ENCODE data around the gene TUSC1. TPM values are rescaled to one million over a fixed set of nuclear protein-coding genes. Genes with fewer than 3 reads are reported as not detected.
"Not testable (repeated sequence)": the region's sequence is repeated elsewhere in the genome, so short reads cannot be mapped to it uniquely, and the experiment has no call there.

TUSC1 gene
- total RNA-seq, result 4.2 TPM

DNA sequence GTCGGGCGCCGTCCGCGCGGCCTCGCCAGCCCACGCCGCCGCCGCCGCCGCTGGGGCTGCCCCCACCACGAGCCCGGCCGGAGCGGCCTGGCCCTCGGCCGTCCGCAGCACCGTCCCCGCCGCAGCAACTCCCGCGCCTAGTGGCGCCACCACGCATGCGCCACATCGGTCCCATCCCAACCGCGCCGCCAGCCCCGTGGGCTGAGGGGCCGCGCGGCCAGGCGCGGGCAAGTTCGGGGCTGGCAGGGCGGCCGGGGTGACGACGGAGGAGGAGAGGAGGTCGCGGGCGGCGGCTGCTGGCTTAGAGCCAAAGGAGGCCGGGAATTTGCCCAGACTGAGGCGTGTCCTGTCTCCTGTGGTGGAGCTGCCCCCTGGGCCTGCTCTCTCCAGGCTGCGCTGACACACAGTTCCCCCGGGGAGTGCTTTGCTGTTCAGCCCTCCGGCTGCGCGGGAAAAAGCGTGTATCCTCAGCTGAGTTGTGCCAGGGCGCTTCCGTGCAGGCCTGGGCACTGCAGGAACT is at the start of gene TUSC1:
Gene TUSC1 (minus strand): TSS at position 298 of the 520 bp plus-strand sequence. CDS start 132 bp downstream, at position 166.
- DNase-seq (ENCODE audit: low spot score) (peak; percentile 91), ATAC-seq (peak; percentile 81)

DNA sequence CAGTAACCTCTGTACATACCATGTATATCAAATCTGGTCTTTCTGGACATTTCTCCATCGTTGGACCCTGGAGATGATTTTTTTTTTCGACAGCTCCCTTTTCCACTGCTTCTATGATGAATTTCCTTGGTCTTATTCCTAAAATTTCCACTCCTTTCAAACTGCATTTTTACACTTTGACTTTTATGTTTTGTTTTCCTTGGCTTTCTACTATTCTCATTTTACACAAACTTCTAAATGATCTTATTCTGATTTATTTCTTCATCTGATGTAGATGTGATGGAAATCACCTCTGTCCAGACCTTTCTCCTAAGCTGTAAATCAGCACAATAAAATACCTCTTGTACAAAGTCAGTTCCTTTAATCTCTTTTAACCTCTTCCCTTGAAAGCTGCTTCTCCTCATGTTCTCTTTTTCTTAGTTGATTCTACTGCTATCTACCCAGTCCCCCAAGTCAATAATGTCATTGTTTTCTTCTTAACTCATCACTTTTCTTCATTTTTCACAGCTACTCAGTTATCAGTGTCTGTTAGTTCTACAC is 48.7 kb upstream of the TUSC1 start:
- DNase-seq (ENCODE audit: low spot score) (no peak), ATAC-seq (no peak)

DNA sequence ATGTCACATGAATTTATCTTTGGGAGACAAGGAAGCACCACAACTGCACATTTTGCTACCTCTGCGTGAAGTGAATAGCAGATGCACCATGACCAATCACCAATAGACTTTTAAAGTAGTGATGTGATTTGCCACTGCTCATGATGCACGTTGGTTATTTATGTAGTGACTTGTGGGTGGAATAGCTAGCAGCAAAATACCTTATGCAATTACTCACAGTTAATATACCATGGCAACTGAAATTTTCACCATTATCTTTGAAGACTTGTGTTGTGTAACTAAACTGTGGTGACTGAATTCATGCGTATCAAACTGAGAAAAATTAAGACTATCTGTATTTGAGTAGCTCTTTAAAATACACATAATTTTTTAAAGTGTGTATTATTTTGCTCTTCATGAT is 46.2 kb upstream of the TUSC1 start:
- DNase-seq (ENCODE audit: low spot score) (no peak), ATAC-seq (no peak)

- DNase-seq (ENCODE audit: low spot score) (no peak), ATAC-seq (peak; percentile 90)
Observed at GRCh38 chr9:25716220-25716872, 38.1 kb upstream of the TUSC1 start.

- no peak for DNase-seq (ENCODE audit: low spot score)
- no peak for ATAC-seq
Observed at GRCh38 chr9:25709941-25710340, 31.7 kb upstream of the TUSC1 start.

DNA sequence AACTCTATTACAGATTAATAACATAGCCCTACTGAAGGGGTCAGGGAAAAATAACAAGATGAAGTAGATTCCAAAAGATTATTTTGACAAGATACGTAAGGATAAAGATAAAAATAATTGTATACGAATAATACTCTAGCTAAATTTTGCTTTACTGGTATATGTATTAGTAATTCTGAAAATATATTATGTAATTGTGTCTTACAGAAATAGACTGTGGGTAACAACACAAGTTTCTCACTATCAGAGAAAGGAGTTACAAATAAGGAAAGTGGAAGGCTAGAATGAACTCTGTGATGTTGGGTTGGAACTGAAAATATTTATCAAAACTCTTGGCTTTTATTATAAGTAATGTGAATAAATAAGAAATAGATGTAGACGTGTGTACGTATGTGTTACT is 26.6 kb upstream of the TUSC1 start:
- ATAC-seq (no peak), DNase-seq (ENCODE audit: low spot score) (no peak)

DNA sequence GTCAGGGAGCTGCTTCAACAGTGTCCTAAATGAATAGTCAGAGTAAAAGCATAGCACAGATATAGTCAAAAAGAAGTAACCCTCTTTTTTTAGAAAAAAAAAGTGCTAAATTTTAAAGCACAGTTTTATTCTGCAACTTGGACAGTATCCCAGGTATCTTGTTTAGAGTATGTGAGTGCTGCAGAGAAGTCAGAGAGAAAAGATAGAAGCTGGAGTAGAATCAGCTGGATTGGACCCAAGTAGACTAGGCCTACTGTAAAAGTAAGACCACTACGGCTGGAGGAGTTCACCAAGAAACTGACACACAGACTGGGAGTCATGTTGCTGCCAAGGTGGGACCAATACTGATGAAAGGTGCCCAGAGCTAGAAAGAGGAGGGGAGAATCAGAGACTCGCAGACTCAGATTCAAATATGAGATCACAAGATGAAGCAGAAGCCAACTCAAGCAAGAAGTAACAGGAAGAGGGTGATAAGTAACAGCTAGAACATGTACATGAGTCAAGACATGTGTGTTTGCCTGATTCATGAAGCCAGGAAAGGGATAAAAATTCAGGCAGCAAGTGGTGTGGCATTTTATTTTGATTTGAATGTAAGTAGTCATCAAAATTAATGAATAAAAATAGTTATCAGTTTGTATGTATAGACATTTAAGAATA is 25.6 kb upstream of the TUSC1 start:
- no peak for ATAC-seq

DNA sequence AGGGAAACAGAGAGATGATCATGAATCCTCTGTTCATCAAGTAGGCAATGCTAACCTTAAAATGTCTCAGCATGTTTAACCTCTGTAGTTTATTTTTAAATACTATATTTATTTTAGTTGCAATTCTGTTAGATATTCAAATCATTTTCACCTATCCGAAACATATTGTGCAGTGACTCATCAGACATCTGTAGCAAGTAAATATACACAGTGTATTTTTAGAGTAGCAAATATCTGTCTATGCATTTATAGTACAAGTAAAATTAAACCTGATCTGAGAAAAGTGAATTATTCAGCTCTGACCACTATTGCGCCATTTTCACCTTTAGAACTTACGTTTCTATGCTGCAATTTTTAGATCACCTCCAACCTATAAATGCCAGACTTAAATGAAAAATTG is 24.3 kb upstream of the TUSC1 start:
- ATAC-seq, result no peak
- no peak for DNase-seq (ENCODE audit: low spot score)

More for the DNA sequence above, 25.6 kb upstream of the TUSC1 start:
- no peak for DNase-seq (ENCODE audit: low spot score)

DNA sequence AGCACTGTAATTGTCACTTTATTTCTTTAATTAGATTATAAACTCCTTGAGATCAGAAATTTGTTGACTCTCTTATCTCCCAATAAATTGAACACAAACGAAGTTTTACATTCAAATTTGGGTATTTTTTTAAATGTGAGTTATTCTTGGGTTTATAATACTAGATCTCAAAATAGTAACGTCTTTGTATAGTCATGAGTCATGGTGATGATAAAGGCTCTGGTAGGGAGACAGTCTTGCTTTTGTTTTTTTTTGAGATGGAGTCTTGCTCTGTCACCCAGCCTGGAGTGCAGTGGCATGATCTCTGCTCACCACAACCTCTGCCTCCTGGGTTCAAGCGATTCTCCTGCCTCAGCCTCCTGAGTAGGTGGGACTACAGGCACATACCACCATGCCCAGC is 22.7 kb upstream of the TUSC1 start:
- not testable (repeated sequence) for DNase-seq (ENCODE audit: low spot score); ATAC-seq

DNA sequence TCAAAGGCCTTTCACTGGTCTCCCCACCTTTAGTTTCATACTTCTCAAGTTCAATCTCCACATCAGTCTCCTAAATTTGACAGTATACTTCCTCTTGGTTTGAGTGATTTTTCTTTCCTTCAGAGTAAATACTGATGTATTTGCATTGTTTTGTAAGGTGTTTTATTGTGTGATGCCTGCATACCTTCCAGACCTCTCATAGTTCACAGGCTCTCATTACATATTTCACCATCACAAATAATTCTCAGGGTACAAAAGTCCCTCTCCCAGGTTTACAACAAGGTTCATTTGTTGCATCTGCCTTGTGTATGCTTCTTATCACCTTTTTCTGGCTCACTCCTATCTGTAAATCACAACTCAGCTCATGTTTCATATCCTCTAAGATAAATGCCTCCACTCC is 22.2 kb upstream of the TUSC1 start:
- ATAC-seq, result no peak

DNA sequence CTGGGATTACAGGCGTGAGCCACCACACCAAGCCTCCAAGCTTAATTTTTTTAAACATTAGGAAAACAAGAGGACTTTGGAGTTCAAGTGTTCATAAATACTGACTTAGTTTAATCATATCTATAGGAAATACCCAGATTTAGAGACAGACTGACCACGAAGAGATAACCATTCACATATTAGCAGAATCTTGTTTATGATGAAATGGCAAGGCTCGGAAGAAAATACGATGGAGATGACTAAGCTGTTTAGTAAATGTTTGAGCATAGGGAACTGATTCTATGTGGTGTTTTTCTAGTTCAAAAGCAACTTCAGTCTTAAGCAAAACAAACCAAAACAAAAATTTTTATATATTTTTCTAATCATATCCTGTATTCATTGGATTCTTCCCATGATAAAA is 13.5 kb upstream of the TUSC1 start:
- no peak for ATAC-seq
- no peak for DNase-seq (ENCODE audit: low spot score)

More for the DNA sequence above, 22.2 kb upstream of the TUSC1 start:
- no peak for DNase-seq (ENCODE audit: low spot score)

- DNase-seq (ENCODE audit: low spot score), result no peak
- no peak for ATAC-seq
Observed at GRCh38 chr9:25684321-25684720, 6.1 kb upstream of the TUSC1 start.

DNA sequence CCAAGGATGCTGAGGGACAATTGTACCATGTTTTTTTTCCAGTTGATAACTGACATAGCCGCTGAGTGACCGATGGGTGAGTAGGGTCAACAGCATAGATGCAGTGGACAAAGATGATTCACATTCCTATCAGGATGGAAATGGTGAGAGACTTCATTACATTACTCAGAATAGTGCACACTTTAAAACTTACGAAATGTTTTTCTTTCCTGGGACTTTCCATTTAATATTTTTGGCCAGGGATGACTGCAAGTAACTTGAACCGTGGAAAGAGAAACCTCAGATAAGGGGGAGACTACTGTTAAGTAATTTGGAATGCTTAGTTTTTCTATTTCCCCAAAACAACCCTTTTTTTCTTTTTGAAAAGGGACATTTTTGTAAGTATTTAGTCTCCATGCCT is 3.0 kb upstream of the TUSC1 start:
- DNase-seq (ENCODE audit: low spot score), result no peak
- no peak for ATAC-seq

DNA sequence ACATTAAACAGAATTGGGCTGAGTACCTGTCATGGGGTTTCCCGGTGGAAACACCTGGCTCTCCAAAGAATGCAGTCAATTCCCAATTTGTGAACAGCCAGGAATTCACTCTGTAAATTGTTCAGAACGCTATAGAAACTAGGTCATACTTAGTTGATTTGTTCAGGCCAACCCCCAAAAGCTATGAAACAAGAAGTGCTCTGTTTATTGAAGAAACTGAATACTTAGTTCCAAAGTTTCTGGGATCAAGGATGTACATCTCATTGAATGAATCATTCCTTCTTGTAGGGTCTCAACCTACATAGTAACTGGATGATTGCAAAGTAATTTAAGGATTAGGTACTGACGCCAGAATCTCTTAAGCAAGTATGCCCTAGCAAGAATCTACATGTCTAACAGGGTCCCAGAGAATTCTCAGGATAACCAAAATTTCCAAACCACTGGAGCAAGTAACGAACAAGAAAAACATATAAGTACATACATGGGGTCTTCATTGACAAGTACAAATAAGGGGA is 659 bp upstream of the TUSC1 start:
- no peak for DNase-seq (ENCODE audit: low spot score)
- no peak for ATAC-seq

DNA sequence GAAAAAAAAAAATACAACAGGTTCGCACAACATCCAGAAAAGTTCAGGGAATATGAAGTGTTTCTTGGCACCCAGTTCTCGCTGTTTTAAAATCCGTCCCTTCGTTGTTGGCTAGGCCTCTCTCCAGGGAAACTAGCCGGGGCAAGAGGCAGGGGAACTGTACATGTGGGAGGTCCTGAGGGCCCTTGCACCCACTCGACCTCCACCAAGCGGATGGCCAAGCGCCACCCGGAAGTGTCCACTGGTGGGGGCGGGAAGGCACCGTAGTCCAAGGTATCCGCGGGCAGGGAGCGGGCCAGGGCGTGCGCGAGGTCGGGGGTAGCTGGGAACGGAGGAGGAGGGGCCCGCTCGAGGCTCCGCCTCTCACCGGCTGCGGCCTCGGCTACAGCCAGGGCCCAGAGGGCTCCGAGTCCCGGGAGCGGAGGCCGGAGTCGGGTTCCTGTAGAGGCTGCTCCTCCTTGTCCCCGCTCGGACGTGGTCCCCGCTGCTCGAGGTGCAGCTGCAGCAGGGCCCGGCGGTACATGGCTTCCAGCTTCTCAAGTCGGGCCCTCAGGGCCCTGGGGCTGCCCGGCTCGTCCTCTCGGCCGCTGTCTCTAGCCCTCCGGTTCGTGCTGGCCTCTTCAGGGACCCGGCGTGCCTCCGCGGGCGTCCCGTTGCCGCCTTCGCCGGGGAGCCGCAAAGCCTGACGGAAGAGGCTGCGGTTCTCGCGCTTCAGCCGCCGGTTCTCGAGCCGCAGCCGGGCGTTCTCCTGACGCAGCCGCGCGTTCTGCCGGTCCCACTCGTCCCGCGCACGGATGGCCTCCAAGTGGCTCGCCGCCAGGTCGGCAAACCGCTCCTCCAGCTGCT is 720 bp downstream of the TUSC1 start:
- DNase-seq (ENCODE audit: low spot score) (peak; percentile 94), ATAC-seq (peak; percentile 95)

DNA sequence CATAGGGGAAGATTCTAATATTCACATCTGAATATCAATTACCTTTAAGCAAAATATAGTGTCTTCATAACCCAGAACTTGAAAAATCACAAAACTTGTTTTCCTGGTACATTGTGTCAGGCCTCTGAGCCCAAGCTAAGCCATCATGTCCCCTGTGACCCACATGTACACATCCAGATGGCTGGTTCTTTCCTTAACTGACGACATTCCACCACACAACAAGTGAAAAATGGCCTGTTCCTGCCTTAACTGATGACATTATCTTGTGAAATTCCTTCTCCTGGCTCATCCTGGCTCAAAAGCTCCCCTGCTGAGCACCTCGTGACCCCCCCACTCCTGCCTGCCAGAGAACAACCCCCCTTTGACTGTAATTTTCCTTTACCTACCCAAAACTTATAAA is 2.4 kb downstream of the TUSC1 start:
- not testable (repeated sequence) for ATAC-seq; DNase-seq (ENCODE audit: low spot score)

- ATAC-seq (no peak), DNase-seq (ENCODE audit: low spot score) (no peak)
Observed at GRCh38 chr9:25658571-25658970, 19.7 kb downstream of the TUSC1 start.

DNA sequence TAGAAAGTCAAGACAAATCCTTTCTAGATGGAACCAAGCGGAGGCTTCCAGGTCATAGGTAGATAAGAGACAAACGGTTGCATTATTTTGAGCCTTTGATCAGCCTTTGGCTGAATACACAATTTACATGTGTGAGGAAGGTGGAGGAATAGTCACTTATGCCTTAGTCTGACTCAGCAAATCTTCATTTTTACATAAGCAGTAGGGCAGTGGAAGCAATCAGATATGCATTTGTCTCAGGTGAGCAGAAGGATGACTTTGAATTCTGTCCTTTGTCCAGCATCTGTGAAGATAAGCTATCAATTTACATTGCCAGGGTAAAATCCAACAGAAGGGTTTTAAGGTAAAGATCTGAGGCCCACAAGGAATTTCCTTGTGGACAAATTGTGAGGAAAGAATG is 23.8 kb downstream of the TUSC1 start:
- ATAC-seq, result no peak
- DNase-seq (ENCODE audit: low spot score), result no peak

- DNase-seq (ENCODE audit: low spot score) (no peak), ATAC-seq (no peak)
Observed at GRCh38 chr9:25648116-25648515, 30.1 kb downstream of the TUSC1 start.

DNA sequence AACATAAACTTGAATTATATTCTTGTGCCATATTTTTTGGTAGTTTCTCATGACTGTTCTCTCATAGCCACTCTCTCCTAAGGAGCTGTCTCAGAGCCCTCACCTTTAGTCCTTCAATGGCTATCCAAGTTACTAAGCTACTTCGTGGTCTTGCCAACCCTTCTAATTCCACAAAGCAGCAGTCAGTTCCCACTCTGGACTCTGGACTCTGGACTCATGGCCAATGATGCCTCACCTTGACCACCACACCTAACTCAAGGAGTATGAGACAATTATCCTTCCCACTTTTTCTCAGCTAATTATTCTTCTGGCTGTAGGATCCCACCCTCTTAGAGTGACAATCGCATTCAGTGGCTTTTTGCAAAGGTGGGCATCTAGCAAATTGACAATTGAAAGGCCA is 42.2 kb downstream of the TUSC1 start:
- DNase-seq (ENCODE audit: low spot score) (no peak), ATAC-seq (no peak)

- no peak for ATAC-seq
- no peak for DNase-seq (ENCODE audit: low spot score)
Observed at GRCh38 chr9:25629231-25629630, 49.0 kb downstream of the TUSC1 start.
